ENCODE measurements around the gene WRAP53. TPM values are rescaled to one million over a fixed set of nuclear protein-coding genes. Genes with fewer than 3 reads are reported as not detected.

WRAP53 gene
- total RNA-seq, 2 experiments from 2014 or later = 24.8 to 30.7 TPM

DNA sequence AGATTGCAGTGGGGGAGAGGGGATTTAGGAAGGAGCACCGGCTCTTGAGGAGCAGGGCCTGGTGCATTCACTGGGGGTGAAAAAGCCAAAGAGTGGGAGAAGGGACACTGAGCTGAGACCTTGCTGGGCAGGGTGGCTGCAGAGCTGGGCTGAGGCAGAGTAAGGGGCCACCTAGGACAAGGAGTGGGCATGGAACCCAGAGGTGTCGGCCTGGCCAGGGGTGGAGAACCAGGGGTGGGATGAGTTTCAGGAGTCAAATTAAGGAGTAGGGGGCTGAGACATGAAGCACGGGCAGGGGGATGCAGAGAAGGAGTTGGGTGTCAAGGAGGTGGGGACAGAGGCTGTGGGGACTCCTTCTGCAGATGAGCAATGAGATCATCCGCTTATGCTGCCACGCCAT lies 49.3 kb downstream of the WRAP53 start:
- no peak for DNase-seq (ENCODE audit: low spot score)
- ChIA-PET POLR2A (interaction anchor here (0.6 kb wide), 1 partner anchor 25 kb away, joined by 5 read pairs; no protein-coding TSS in a partner anchor), CTCF (ENCODE audit: unreplicated experiment) (no interaction called here)
- no peak overlapping the region for H3K27ac ChIP-seq (ENCODE audit: low read depth, low read length, poor library complexity, severe bottlenecking)
- H3K9me3 ChIP-seq (ENCODE audit: low read length) = no peaks in the 10 kb centered on the region
- no peak overlapping the region for H3K4me3 ChIP-seq (ENCODE audit: low read depth, low read length, poor library complexity, severe bottlenecking)
- no peaks in the 10 kb centered on the region for H4K20me1 ChIP-seq (ENCODE audit: insufficient read depth, low read length)
- H3K4me2 ChIP-seq (ENCODE audit: low read length) = no peak overlapping the region
- no peaks in the 10 kb centered on the region for H3K36me3 ChIP-seq (ENCODE audit: insufficient read depth, low read length)
- no peak for TF ChIP-seq EZH2phosphoT487 (IDR thresholded peaks at IDR 0.05; ENCODE audit: borderline replicate concordance, low read depth, low read length)
- TF ChIP-seq, protein P1, sequence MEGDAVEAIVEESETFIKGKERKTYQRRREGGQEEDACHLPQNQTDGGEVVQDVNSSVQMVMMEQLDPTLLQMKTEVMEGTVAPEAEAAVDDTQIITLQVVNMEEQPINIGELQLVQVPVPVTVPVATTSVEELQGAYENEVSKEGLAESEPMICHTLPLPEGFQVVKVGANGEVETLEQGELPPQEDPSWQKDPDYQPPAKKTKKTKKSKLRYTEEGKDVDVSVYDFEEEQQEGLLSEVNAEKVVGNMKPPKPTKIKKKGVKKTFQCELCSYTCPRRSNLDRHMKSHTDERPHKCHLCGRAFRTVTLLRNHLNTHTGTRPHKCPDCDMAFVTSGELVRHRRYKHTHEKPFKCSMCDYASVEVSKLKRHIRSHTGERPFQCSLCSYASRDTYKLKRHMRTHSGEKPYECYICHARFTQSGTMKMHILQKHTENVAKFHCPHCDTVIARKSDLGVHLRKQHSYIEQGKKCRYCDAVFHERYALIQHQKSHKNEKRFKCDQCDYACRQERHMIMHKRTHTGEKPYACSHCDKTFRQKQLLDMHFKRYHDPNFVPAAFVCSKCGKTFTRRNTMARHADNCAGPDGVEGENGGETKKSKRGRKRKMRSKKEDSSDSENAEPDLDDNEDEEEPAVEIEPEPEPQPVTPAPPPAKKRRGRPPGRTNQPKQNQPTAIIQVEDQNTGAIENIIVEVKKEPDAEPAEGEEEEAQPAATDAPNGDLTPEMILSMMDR (conservative IDR thresholded peaks at IDR 0.05; ENCODE audit: low read length) = no peak
- H2AFZ ChIP-seq (ENCODE audit: low read length) = no peak overlapping the region
- BruUV-seq (replicated peaks) = no TSS peak
- H3K9me2 ChIP-seq (ENCODE audit: insufficient read depth, low read length) = no peaks in the 10 kb centered on the region
- H3K79me2 ChIP-seq (ENCODE audit: insufficient read depth, low read depth, low read length) = no peaks in the 10 kb centered on the region
- no peaks in the 10 kb centered on the region for H3K4me1 ChIP-seq (ENCODE audit: insufficient read depth, low read length, poor library complexity, severe bottlenecking)
- intact Hi-C loops (cut with micrococcal nuclease; ENCODE audit: unreplicated experiment) = no loop called here

DNA sequence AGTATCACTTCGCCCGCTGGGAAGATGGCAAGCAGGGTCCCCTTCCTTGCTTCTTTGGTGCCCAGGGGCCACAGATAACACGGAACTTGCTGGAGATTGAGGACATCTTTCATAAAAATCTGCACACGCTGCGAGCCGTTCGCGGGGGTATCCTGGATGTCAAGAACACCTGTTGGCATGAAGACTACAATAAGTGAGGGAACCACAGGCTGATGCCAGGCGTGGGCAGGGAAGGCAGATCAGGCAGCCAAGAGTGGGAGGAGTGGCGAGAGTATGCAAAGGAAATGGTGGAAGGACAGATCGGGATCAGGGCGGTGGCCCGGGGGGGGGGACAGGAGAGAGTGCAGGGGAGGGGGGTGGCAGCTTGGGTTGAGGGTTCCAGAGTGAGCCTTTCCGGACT lies 51.5 kb downstream of the WRAP53 start:
- intact Hi-C loops (cut with micrococcal nuclease; ENCODE audit: unreplicated experiment) = loop anchor here (5.0 to 10.0 kb wide), 3 partner anchors 75 to 303 kb away; no protein-coding TSS in a partner anchor
- ChIA-PET CTCF (ENCODE audit: unreplicated experiment) (no interaction called here), POLR2A (no interaction called here)
- Histone ChIP-seq H3K4me3 (ENCODE audit: low read depth, low read length, poor library complexity, severe bottlenecking) (no peak overlapping the region), H3K27ac (ENCODE audit: low read depth, low read length, poor library complexity, severe bottlenecking) (no peak overlapping the region), H2AFZ (ENCODE audit: low read length) (no peak overlapping the region), H4K20me1 (ENCODE audit: insufficient read depth, low read length) (no peaks in the 10 kb centered on the region), H3K9me2 (ENCODE audit: insufficient read depth, low read length) (no peaks in the 10 kb centered on the region), H3K9me3 (ENCODE audit: low read length) (no peaks in the 10 kb centered on the region), H3K79me2 (ENCODE audit: insufficient read depth, low read depth, low read length) (no peaks in the 10 kb centered on the region), H3K36me3 (ENCODE audit: insufficient read depth, low read length) (no peaks in the 10 kb centered on the region), H3K4me1 (ENCODE audit: insufficient read depth, low read length, poor library complexity, severe bottlenecking) (no peaks in the 10 kb centered on the region), H3K4me2 (ENCODE audit: low read length) (no peak overlapping the region)
- no peak for DNase-seq (ENCODE audit: low spot score)
- BruUV-seq (replicated peaks) = no TSS peak
- TF ChIP-seq EZH2phosphoT487 (IDR thresholded peaks at IDR 0.05; ENCODE audit: borderline replicate concordance, low read depth, low read length) = no peak
- TF ChIP-seq, protein P1 (conservative IDR thresholded peaks at IDR 0.05; ENCODE audit: low read length) = no peak

- no peak overlapping the region for H3K27ac ChIP-seq (ENCODE audit: low read depth, low read length, poor library complexity, severe bottlenecking)
- no peaks in the 10 kb centered on the region for H3K4me1 ChIP-seq (ENCODE audit: insufficient read depth, low read length, poor library complexity, severe bottlenecking)
- H4K20me1 ChIP-seq (ENCODE audit: insufficient read depth, low read length) = no peaks in the 10 kb centered on the region
- intact Hi-C loops (cut with micrococcal nuclease; ENCODE audit: unreplicated experiment) = loop anchor here (5.0 to 10.0 kb wide), 3 partner anchors 74 to 302 kb away; no protein-coding TSS in a partner anchor
- POLR2A ChIA-PET = no interaction called here
- CTCF ChIA-PET (ENCODE audit: unreplicated experiment) = no interaction called here
- no peak overlapping the region for H3K4me3 ChIP-seq (ENCODE audit: low read depth, low read length, poor library complexity, severe bottlenecking)
- no peak for TF ChIP-seq EZH2phosphoT487 (IDR thresholded peaks at IDR 0.05; ENCODE audit: borderline replicate concordance, low read depth, low read length)
- TF ChIP-seq, protein P1 (conservative IDR thresholded peaks at IDR 0.05; ENCODE audit: low read length) = no peak
- no TSS peak for BruUV-seq (replicated peaks)
- no peak overlapping the region for H3K4me2 ChIP-seq (ENCODE audit: low read length)
- DNase-seq (ENCODE audit: low spot score) = no peak
- no peaks in the 10 kb centered on the region for H3K9me3 ChIP-seq (ENCODE audit: low read length)
- H2AFZ ChIP-seq (ENCODE audit: low read length) = no peak overlapping the region
- no peaks in the 10 kb centered on the region for H3K9me2 ChIP-seq (ENCODE audit: insufficient read depth, low read length)
- no peaks in the 10 kb centered on the region for H3K79me2 ChIP-seq (ENCODE audit: insufficient read depth, low read depth, low read length)
- no peaks in the 10 kb centered on the region for H3K36me3 ChIP-seq (ENCODE audit: insufficient read depth, low read length)
Observed at GRCh38 chr17:7740481-7741001, 52.3 kb downstream of the WRAP53 start.
